GM12891 (cell line): ENCODE measurements around the gene WBP2NL.

ENCODE experiments used
- POLR2A ChIP-seq: IDR thresholded peaks from 2 replicates; pipeline ENCODE4 v1.6.1; 2011; ENCODE audit warnings: low read depth, low read length, control low read depth
- POLR2AphosphoS5 ChIP-seq: IDR thresholded peaks from 2 replicates; pipeline ENCODE4 v1.6.1; 2011; ENCODE audit warnings: low read depth, low read length, control low read depth
- TAF1 ChIP-seq: IDR thresholded peaks from 2 replicates; pipeline ENCODE4 v1.6.1; 2011; ENCODE audit warnings: low read depth, low read length, control low read depth

DNA sequence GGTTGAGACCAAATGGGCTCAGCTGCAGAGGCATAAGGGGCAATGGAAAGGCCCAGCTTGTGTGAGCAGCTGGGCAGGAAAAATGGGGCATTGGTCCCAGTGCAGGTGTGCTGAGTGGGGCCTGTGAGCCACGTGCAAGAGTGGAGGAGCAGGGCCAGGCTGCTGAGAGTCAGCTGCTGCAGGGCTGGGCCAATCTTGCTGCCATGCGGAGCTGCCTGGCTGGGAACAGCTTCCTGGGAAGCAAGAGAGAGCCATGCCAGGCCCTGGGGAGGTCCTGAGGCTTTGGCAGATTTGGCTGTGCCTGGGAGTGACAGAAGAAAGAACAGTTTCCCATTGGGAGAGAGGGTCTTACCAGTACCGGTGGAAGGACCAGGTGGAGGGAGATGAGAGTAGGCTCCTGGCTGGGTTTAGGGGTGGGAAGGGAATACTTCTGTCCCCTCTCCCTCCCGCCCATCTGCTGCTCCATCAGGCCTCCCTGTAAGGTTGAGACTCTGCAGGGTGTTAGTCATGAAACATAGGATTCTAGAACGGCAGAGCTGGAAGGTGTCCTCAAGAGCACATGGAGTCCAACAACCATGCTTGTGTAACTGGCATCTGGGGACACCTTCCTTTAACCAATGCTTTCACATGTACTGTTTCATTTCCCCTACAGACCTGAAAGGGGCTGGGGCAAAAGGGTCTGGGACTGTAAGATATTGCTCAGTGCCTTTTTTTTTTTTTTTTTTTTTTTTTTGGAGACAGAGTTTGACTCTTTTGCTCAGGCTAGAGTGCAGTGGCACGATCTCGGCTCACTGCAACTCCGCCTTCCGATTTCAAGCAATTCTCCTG is 19.0 kb upstream of the WBP2NL start:
- TF ChIP-seq POLR2A (no peak), POLR2AphosphoS5 (no peak), TAF1 (no peak)
